Karpas-422 (cell line): ENCODE data around the gene CSNK1D. TPM values are rescaled to one million over a fixed set of nuclear protein-coding genes. Genes with fewer than 3 reads are reported as not detected.

Source experiments
- DNase-seq: peaks from one replicate; pipeline ENCODE4 v3.0.0-alpha.2; 2015
- H2AFZ ChIP-seq: fragments of 200-600 bp; sonication (generic); 2 replicates; pipeline ENCODE4 v1.6.1; 2014; ENCODE audit warnings: antibody characterized with exemption, low read length, mixed read lengths
- H3K27ac ChIP-seq: fragments of 200-600 bp; sonication (generic); 2 replicates; pipeline ENCODE4 v1.5.1; 2014; ENCODE audit warnings: mild to moderate bottlenecking, low read length, moderate library complexity
- H3K27me3 ChIP-seq: fragments of 200-600 bp; sonication (generic); 2 replicates; pipeline ENCODE4 v1.6.1; 2014; ENCODE audit warnings: low read length, mixed read lengths
- H3K36me3 ChIP-seq: fragments of 200-600 bp; sonication (generic); 2 replicates; pipeline ENCODE4 v1.6.1; 2014; ENCODE audit warnings: low read length, mixed read lengths; ENCODE audit not compliant: insufficient read depth
- H3K4me1 ChIP-seq: fragments of 200-600 bp; sonication (generic); 2 replicates; pipeline ENCODE4 v1.6.1; 2014; ENCODE audit warnings: mild to moderate bottlenecking, low read length, mixed read lengths
- H3K4me2 ChIP-seq: fragments of 200-600 bp; sonication (generic); 2 replicates; pipeline ENCODE4 v1.6.1; 2014; ENCODE audit warnings: low read length, low read depth, mild to moderate bottlenecking; ENCODE audit not compliant: poor library complexity, severe bottlenecking
- H3K4me3 ChIP-seq: fragments of 200-600 bp; sonication (generic); 2 replicates; pipeline ENCODE4 v1.5.1; 2014; ENCODE audit warnings: mild to moderate bottlenecking, antibody characterized with exemption, low read length, mixed read lengths
- H3K79me2 ChIP-seq: fragments of 200-600 bp; sonication (generic); 2 replicates; pipeline ENCODE4 v1.6.1; 2014; ENCODE audit warnings: mild to moderate bottlenecking, low read length, mixed read lengths
- H3K9ac ChIP-seq: fragments of 200-600 bp; sonication (generic); 2 replicates; pipeline ENCODE4 v1.6.0; 2014; ENCODE audit warnings: low read length
- H3K9me2 ChIP-seq: fragments of 200-600 bp; sonication (generic), shearing (Covaris generic); replicated peaks from 2 replicates; pipeline ENCODE4 v1.6.0; 2014; ENCODE audit warnings: mild to moderate bottlenecking, low read length, moderate library complexity; ENCODE audit not compliant: insufficient read depth
- H3K9me3 ChIP-seq: fragments of 300-700, 200-600 bp; sonication (generic); 2 replicates; pipeline ENCODE4 v1.6.1; 2014; ENCODE audit warnings: low read length, mixed read lengths
- H4K20me1 ChIP-seq: fragments of 200-600 bp; sonication (generic); 2 replicates; pipeline ENCODE4 v1.6.1; 2014; ENCODE audit warnings: mild to moderate bottlenecking, antibody characterized with exemption, low read length, low read depth; ENCODE audit not compliant: insufficient read depth
- total RNA-seq: library from RNA; depleted of rRNA; stranded (reverse); fragments of >200 nt; shearing (Covaris generic); gene quantifications from 2 replicates; pipeline ENCODE4 v1.2.3, GENCODE V29; 2014; ENCODE audit warnings: low replicate concordance

CSNK1D gene
- total RNA-seq, 1 experiment from 2014 or later = 30.6 TPM

GRCh38 chr17:82318772-82319606, 45.5 kb upstream of the CSNK1D start:
- Histone ChIP-seq H4K20me1 (no peaks in the 10 kb centered on the region), H3K4me1 (no peaks in the 10 kb centered on the region), H3K27ac (no peak overlapping the region)

DNA sequence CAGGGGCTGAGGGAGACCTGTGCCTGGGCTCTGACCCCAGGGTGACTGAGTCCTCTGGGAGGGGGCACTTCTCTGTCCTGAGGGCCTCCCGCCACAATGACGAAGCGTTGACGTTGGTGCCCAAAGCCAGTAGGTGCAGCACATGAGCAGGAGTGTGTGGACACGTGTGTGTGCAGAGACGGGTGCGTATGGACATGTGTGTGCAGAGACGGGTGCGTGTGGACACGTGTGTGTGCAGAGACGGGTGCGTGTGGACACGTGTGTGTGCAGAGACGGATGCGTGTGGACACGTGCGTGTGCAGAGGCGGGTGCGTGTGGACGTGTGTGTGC, 44.6 kb upstream of the CSNK1D start:
- no peak overlapping the region for H3K4me2 ChIP-seq
- H4K20me1 ChIP-seq = no peaks in the 10 kb centered on the region
- no peaks in the 10 kb centered on the region for H3K9me2 ChIP-seq
- H3K27ac ChIP-seq = no peak overlapping the region
- H2AFZ ChIP-seq = no peak overlapping the region
- H3K9ac ChIP-seq = no peak overlapping the region
- H3K4me1 ChIP-seq = no peaks in the 10 kb centered on the region
- no peak for DNase-seq
- H3K36me3 ChIP-seq = no peaks in the 10 kb centered on the region
- no peaks in the 10 kb centered on the region; the same call in 1 of the 2 replicates for H3K9me3 ChIP-seq
- H3K27me3 ChIP-seq = no peaks in the 10 kb centered on the region
- H3K4me3 ChIP-seq = no peak overlapping the region
- no peaks in the 10 kb centered on the region for H3K79me2 ChIP-seq

More at GRCh38 chr17:82318772-82319606, 45.5 kb upstream of the CSNK1D start:
- Histone ChIP-seq H3K9me2 (no peaks in the 10 kb centered on the region), H3K9me3 (no peaks in the 10 kb centered on the region; the same call in 1 of the 2 replicates), H3K36me3 (no peaks in the 10 kb centered on the region), H3K27me3 (no peaks in the 10 kb centered on the region), H2AFZ (no peak overlapping the region), H3K9ac (no peak overlapping the region), H3K4me2 (no peak overlapping the region), H3K4me3 (no peak overlapping the region), H3K79me2 (no peaks in the 10 kb centered on the region)
- DNase-seq = no peak

DNA sequence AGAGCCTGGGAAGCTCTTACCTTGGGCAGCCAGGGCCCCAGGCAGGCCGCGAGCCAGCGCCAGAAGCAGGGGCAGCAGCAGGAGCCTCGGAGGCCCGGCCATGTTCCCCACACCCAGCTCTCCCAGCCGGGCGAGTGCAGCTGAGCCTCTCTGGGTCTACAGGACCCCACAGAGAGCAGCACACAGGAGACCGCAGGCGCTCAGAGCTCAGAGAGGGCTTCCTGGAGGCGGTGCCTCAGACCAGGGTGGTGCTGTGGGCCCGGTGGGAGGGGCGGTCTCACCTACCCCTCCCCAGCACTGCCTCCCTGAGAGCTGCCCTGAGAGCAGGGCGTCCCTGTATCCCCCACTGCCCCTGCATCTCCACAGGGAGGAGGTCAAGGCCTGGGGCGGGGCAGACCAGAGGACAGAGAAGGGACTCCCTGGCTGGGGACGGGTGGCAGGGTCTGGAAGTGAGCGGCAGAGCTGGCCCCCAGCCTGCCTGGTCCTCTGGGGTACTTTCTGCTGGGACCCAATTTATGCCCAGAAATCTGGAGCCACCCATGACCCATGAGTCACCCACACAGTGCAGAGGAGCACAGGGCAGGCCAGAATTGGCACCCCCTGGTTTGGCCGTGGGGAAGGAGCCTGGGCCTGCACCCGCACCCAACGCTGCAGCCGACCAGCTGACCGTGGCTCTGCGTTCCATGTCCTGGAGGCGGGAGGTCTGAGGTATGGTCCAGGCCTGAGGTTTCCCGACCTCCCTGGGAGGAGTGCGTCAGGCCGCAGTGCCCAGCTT, 44.1 kb upstream of the CSNK1D start, which contains the start of gene CD7:
TSS of gene CD7 (minus strand) at position 215 of the 775 bp plus-strand sequence. CDS start at position 102, 113 bp downstream.
- H3K4me3 ChIP-seq = no peak within 1 kb of the TSS
- no peaks in the 10 kb centered on the region for H4K20me1 ChIP-seq
- H3K36me3 ChIP-seq = no peaks in the 10 kb centered on the region
- no peak for DNase-seq
- no peaks in the 10 kb centered on the region for H3K4me1 ChIP-seq
- no peak within 1 kb of the TSS for H3K4me2 ChIP-seq
- no peaks in the 10 kb centered on the region for H3K79me2 ChIP-seq
- H3K9ac ChIP-seq = no peak within 1 kb of the TSS
- no peak within 1 kb of the TSS for H2AFZ ChIP-seq
- H3K27ac ChIP-seq = no peak within 1 kb of the TSS
- no peaks in the 10 kb centered on the region for H3K27me3 ChIP-seq
- H3K9me3 ChIP-seq = no peaks in the 10 kb centered on the region; the same call in 1 of the 2 replicates
- H3K9me2 ChIP-seq = no peaks in the 10 kb centered on the region

- H3K9ac ChIP-seq = no peak overlapping the region
- DNase-seq = no peak
- no peak overlapping the region for H3K4me2 ChIP-seq
- no peak overlapping the region for H3K4me3 ChIP-seq
- no peak overlapping the region for H3K27ac ChIP-seq
- H3K36me3 ChIP-seq = no peaks in the 10 kb centered on the region
- no peaks in the 10 kb centered on the region for H3K9me2 ChIP-seq
- no peak overlapping the region for H2AFZ ChIP-seq
- no peaks in the 10 kb centered on the region for H3K27me3 ChIP-seq
- no peaks in the 10 kb centered on the region for H3K79me2 ChIP-seq
- no peaks in the 10 kb centered on the region for H4K20me1 ChIP-seq
- no peaks in the 10 kb centered on the region; the same call in 1 of the 2 replicates for H3K9me3 ChIP-seq
- no peaks in the 10 kb centered on the region for H3K4me1 ChIP-seq
These were observed 43.3 kb upstream of the CSNK1D start for GRCh38 chr17:82316651-82317393.

DNA sequence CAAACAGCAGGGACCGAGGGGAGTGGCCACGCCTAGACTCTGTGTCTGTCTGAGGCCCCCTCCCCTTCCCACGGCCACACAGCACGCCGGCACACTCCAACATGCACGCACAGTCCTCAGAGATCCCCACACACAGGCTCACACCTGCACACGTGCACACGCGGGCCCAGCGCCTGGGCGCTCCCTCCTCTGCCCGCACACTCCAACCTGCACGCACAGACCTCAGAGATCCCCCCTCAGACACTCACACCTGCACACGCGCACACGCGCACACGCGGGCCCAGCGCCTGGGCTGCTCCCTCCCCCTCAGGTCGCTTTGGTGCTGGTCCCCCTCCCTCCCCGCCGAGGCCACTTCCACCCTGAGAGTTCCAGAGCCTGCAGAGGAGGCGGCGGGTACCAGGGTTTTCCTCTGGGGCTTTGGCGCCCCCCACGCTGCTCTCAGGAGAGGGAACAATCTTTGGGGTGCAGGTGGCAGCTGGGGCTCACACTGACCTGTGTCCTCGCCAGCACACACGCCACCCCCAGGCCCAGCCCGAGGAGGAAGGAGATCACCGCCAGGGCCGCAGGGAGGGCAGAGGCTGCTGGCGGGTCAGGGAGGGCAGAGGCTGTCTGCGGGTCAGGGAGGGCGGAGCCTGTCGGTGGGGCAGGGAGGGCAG, 42.3 kb upstream of the CSNK1D start:
- H3K4me1 ChIP-seq = no peaks in the 10 kb centered on the region

DNA sequence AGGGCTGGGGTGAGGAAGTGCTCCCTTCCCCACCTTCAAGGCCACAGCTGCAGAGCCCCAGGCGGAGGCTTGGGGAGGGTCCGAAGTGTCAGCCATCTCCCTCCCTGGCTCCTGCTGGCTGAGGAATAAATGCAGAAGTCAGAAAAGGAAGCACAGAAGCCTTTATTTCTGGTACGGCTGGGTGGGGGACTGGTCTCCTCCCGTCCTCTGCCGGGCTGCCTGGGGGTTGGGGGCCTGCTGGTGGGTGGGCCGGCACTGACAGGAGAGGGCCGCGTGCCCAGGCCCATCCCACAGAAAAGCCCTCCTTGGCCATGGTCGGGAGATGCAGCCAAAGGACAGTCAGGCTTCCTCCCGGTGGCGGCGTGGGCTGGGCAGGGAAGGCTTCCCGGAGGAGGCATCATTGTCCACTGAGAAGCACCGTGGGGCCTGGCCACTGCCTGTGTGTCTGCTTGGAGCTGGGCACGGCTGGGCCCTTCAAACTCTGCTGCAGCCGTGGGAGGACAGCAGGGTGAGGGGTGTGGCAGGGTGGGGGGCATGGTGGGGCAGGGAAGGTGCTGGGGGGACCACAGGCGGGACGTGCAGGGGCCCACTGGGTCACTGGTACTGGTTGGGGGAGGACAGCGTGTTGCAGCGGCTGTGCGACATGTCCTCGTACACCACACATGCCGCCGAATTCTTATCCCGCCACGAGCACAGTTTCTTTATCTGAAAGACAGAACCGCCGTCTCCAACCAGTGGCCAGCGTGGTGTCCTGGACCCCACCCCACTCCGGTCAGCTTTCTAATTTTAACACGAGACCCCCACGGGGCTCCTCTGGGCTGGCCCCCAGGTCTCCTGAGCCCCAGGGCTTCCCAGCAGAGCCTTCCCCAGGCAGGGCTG, 41.5 kb upstream of the CSNK1D start:
- H3K9me2 ChIP-seq = no peaks in the 10 kb centered on the region
- no peaks in the 10 kb centered on the region for H4K20me1 ChIP-seq
- H2AFZ ChIP-seq = no peak overlapping the region
- no peaks in the 10 kb centered on the region for H3K36me3 ChIP-seq
- no peak overlapping the region for H3K4me2 ChIP-seq
- no peak overlapping the region for H3K4me3 ChIP-seq
- no peaks in the 10 kb centered on the region for H3K4me1 ChIP-seq
- no peak overlapping the region for H3K9ac ChIP-seq
- no peaks in the 10 kb centered on the region for H3K79me2 ChIP-seq
- no peak overlapping the region for H3K27ac ChIP-seq
- no peaks in the 10 kb centered on the region for H3K27me3 ChIP-seq
- no peaks in the 10 kb centered on the region; the same call in 1 of the 2 replicates for H3K9me3 ChIP-seq
- DNase-seq = no peak

More for the DNA sequence above, 42.3 kb upstream of the CSNK1D start:
- Histone ChIP-seq H3K36me3 (no peaks in the 10 kb centered on the region), H3K9me2 (no peaks in the 10 kb centered on the region), H4K20me1 (no peaks in the 10 kb centered on the region), H3K9me3 (no peaks in the 10 kb centered on the region; the same call in 1 of the 2 replicates), H2AFZ (no peak overlapping the region), H3K27ac (no peak overlapping the region), H3K27me3 (no peaks in the 10 kb centered on the region), H3K9ac (no peak overlapping the region), H3K4me2 (no peak overlapping the region), H3K79me2 (no peaks in the 10 kb centered on the region), H3K4me3 (no peak overlapping the region)
- DNase-seq = no peak

GRCh38 chr17:82314012-82314726, 40.7 kb upstream of the CSNK1D start:
- no peak overlapping the region for H3K4me2 ChIP-seq
- H3K36me3 ChIP-seq = no peaks in the 10 kb centered on the region
- no peaks in the 10 kb centered on the region for H4K20me1 ChIP-seq
- H3K4me1 ChIP-seq = no peaks in the 10 kb centered on the region
- no peaks in the 10 kb centered on the region; the same call in 1 of the 2 replicates for H3K9me3 ChIP-seq
- H2AFZ ChIP-seq = no peak overlapping the region
- no peaks in the 10 kb centered on the region for H3K9me2 ChIP-seq
- no peak overlapping the region for H3K9ac ChIP-seq
- no peak overlapping the region for H3K4me3 ChIP-seq
- no peaks in the 10 kb centered on the region for H3K79me2 ChIP-seq
- no peak overlapping the region for H3K27ac ChIP-seq
- no peak for DNase-seq
- H3K27me3 ChIP-seq = no peaks in the 10 kb centered on the region
